Neural progenitor cell (in vitro differentiated cells): ENCODE measurements around the gene IQCE. TPM values are rescaled to one million over a fixed set of nuclear protein-coding genes. Genes with fewer than 3 reads are reported as not detected.

Source experiments
- DNase-seq: peaks from one replicate; pipeline ENCODE4 v3.0.0-alpha.2; 2016; ENCODE audit warnings: low spot score
- H2AFZ ChIP-seq: fragments of 200-600 bp; sonication (generic); replicated peaks from 2 replicates; pipeline ENCODE4 v1.6.1; 2016; ENCODE audit warnings: antibody characterized with exemption
- H3F3A ChIP-seq: fragments of 200-600 bp; sonication (generic); 2 replicates; pipeline ENCODE4 v1.6.1; 2016; ENCODE audit warnings: antibody characterized with exemption, low read depth
- H3K27ac ChIP-seq: fragments of 200-600 bp; sonication (generic); 2 replicates; pipeline ENCODE4 v1.5.1; 2016; ENCODE audit warnings: mild to moderate bottlenecking
- H3K27me3 ChIP-seq: fragments of 200-600 bp; sonication (generic); 2 replicates; pipeline ENCODE4 v1.6.1; 2016; ENCODE audit warnings: mild to moderate bottlenecking, moderate library complexity
- H3K36me3 ChIP-seq: fragments of 200-600 bp; sonication (generic); 2 replicates; pipeline ENCODE4 v1.5.1; 2016
- H3K4me1 ChIP-seq: fragments of 200-600 bp; sonication (generic); 2 replicates; pipeline ENCODE4 v1.6.1; 2016; ENCODE audit warnings: mixed run types
- H3K4me2 ChIP-seq: fragments of 200-600 bp; sonication (generic); 2 replicates; pipeline ENCODE4 v1.6.1; 2016
- H3K4me3 ChIP-seq: fragments of 200-600 bp; sonication (generic); 2 replicates; pipeline ENCODE4 v1.5.1; 2016
- H3K79me2 ChIP-seq: fragments of 200-600 bp; sonication (generic); 2 replicates; pipeline ENCODE4 v1.6.1; 2016; ENCODE audit warnings: low read depth
- H3K9ac ChIP-seq: fragments of 200-600 bp; sonication (generic); 2 replicates; pipeline ENCODE4 v1.6.1; 2016
- H3K9me3 ChIP-seq: fragments of 200-600 bp; sonication (generic); 2 replicates; pipeline ENCODE4 v1.5.1; 2016; ENCODE audit warnings: low read depth
- H4K20me1 ChIP-seq: fragments of 200-600 bp; sonication (generic); 2 replicates; pipeline ENCODE4 v1.6.1; 2016; ENCODE audit warnings: low read depth
- H3K27ac Mint-ChIP-seq: 3 replicates; pipeline ENCODE4 v1.8.0; 2021; ENCODE audit warnings: mixed read lengths
- H3K27me3 Mint-ChIP-seq: 2 replicates; pipeline ENCODE4 v1.8.0; 2022; ENCODE audit warnings: low read depth, mild to moderate bottlenecking, inconsistent platforms, moderate library complexity, mixed read lengths; ENCODE audit not compliant: insufficient read depth
- H3K36me3 Mint-ChIP-seq: 3 replicates; pipeline ENCODE4 v1.8.0; 2021; ENCODE audit warnings: mixed read lengths
- H3K4me1 Mint-ChIP-seq: 3 replicates; pipeline ENCODE4 v1.8.0; 2021; ENCODE audit warnings: mixed read lengths
- H3K4me3 Mint-ChIP-seq: 3 replicates; pipeline ENCODE4 v1.8.0; 2021; ENCODE audit warnings: mild to moderate bottlenecking, moderate library complexity, mixed read lengths
- H3K9me3 Mint-ChIP-seq: 3 replicates; pipeline ENCODE4 v1.8.0; 2020; ENCODE audit warnings: mixed read lengths
- CTCF ChIP-seq: fragments of 200-600 bp; sonication (generic); IDR thresholded peaks from 2 replicates; pipeline ENCODE4 v1.5.1; 2017; ENCODE audit warnings: antibody characterized with exemption, mild to moderate bottlenecking
- EZH2 ChIP-seq: fragments of 200-600 bp; sonication (generic); IDR thresholded peaks from 2 replicates; pipeline ENCODE4 v1.6.1; 2017; ENCODE audit warnings: antibody characterized with exemption, mild to moderate bottlenecking, moderate library complexity
- EZH2phosphoT487 ChIP-seq: fragments of 200-600 bp; sonication (generic); IDR thresholded peaks from 2 replicates; pipeline ENCODE4 v1.6.1; 2017; ENCODE audit warnings: antibody characterized with exemption
- total RNA-seq: library from RNA; depleted of rRNA; stranded (reverse); fragments of >200 nt; gene quantifications from 2 replicates; pipeline ENCODE4 v1.2.3, GENCODE V29; 2015; ENCODE audit warnings: low replicate concordance

Gene IQCE
- total RNA-seq, 1 donor from 2014 or later = 4.6 TPM

- TF ChIP-seq EZH2 = no peak
- TF ChIP-seq EZH2phosphoT487 = no peak
- TF ChIP-seq CTCF = no peak
- Mint-ChIP-seq H3K4me1 (peaks cover 4% of the 10 kb centered on the region), H3K27ac (no peak overlapping the region)
Observed at GRCh38 chr7:2582006-2582735, 23.4 kb downstream of the IQCE start.

GRCh38 chr7:2583798-2584580, 25.2 kb downstream of the IQCE start:
- Mint-ChIP-seq H3K4me1 (peaks cover 4% of the 10 kb centered on the region), H3K9me3 (no peaks in the 10 kb centered on the region), H3K36me3 (peaks cover 24% of the 10 kb centered on the region), H3K27me3 (peaks cover 2% of the 10 kb centered on the region), H3K4me3 (no peak overlapping the region), H3K27ac (no peak overlapping the region)
- TF ChIP-seq CTCF (no peak), EZH2phosphoT487 (no peak), EZH2 (no peak)
- no peak for DNase-seq
- peaks cover 6% of the 10 kb centered on the region for H3F3A ChIP-seq
- H3K4me2 ChIP-seq = no peak overlapping the region
- H2AFZ ChIP-seq = no peak overlapping the region
- no peaks in the 10 kb centered on the region for H3K27me3 ChIP-seq
- H3K9me3 ChIP-seq = no peaks in the 10 kb centered on the region
- no peaks in the 10 kb centered on the region for H4K20me1 ChIP-seq
- no peak overlapping the region for H3K4me3 ChIP-seq
- H3K27ac ChIP-seq = no peak overlapping the region
- H3K36me3 ChIP-seq = no peaks in the 10 kb centered on the region
- peaks cover 3% of the 10 kb centered on the region for H3K4me1 ChIP-seq
- no peak overlapping the region for H3K9ac ChIP-seq
- no peaks in the 10 kb centered on the region for H3K79me2 ChIP-seq

More at GRCh38 chr7:2582006-2582735, 23.4 kb downstream of the IQCE start:
- H3K4me3 ChIP-seq = no peak overlapping the region
- no peaks in the 10 kb centered on the region for H3K36me3 ChIP-seq
- H2AFZ ChIP-seq = no peak overlapping the region
- Mint-ChIP-seq H3K27me3 (peaks cover 2% of the 10 kb centered on the region), H3K4me3 (no peak overlapping the region), H3K9me3 (no peaks in the 10 kb centered on the region), H3K36me3 (peaks cover 23% of the 10 kb centered on the region)
- no peaks in the 10 kb centered on the region for H4K20me1 ChIP-seq
- no peak overlapping the region for H3K9ac ChIP-seq
- peaks cover 3% of the 10 kb centered on the region for H3K4me1 ChIP-seq
- H3K4me2 ChIP-seq = no peak overlapping the region
- H3K79me2 ChIP-seq = no peaks in the 10 kb centered on the region
- peaks cover 6% of the 10 kb centered on the region for H3F3A ChIP-seq
- DNase-seq = no peak
- no peaks in the 10 kb centered on the region for H3K27me3 ChIP-seq
- no peaks in the 10 kb centered on the region for H3K9me3 ChIP-seq
- H3K27ac ChIP-seq = no peak overlapping the region

- H3K4me1 ChIP-seq = peaks cover 3% of the 10 kb centered on the region
- no peak overlapping the region for H2AFZ ChIP-seq
- H3K9ac ChIP-seq = no peak overlapping the region
- no peak overlapping the region for H3K27ac Mint-ChIP-seq
- no peak overlapping the region for H3K4me3 ChIP-seq
- DNase-seq = no peak
- peaks cover 24% of the 10 kb centered on the region for H3K36me3 Mint-ChIP-seq
- peaks cover 4% of the 10 kb centered on the region for H3K4me1 Mint-ChIP-seq
- no peaks in the 10 kb centered on the region for H3K27me3 ChIP-seq
- no peaks in the 10 kb centered on the region for H3K36me3 ChIP-seq
- H3K4me3 Mint-ChIP-seq = no peak overlapping the region
- H3K79me2 ChIP-seq = no peaks in the 10 kb centered on the region
- no peak overlapping the region for H3K4me2 ChIP-seq
- no peaks in the 10 kb centered on the region for H4K20me1 ChIP-seq
- H3K27me3 Mint-ChIP-seq = peaks cover 4% of the 10 kb centered on the region
- no peaks in the 10 kb centered on the region for H3K9me3 ChIP-seq
- peaks cover 6% of the 10 kb centered on the region for H3F3A ChIP-seq
- no peaks in the 10 kb centered on the region for H3K9me3 Mint-ChIP-seq
- TF ChIP-seq EZH2phosphoT487 (no peak), EZH2 (no peak), CTCF (no peak)
- H3K27ac ChIP-seq = no peak overlapping the region
Observed at GRCh38 chr7:2585446-2585845, 26.7 kb downstream of the IQCE start.
